HTR-8/SVneo (cell line): ENCODE results near the gene ZEB2.

Source experiments
- DNase-seq: peaks from one replicate; pipeline ENCODE4 v3.0.0; 2011; ENCODE audit warnings: low spot score, mixed read lengths; ENCODE audit not compliant: insufficient read length
- FAIRE-seq: peaks from 2 replicates; lab custom pipeline; 2011; peaks lifted over from hg19 to GRCh38; lab: Jason Lieb, UNC

The ZEB2 gene

DNA sequence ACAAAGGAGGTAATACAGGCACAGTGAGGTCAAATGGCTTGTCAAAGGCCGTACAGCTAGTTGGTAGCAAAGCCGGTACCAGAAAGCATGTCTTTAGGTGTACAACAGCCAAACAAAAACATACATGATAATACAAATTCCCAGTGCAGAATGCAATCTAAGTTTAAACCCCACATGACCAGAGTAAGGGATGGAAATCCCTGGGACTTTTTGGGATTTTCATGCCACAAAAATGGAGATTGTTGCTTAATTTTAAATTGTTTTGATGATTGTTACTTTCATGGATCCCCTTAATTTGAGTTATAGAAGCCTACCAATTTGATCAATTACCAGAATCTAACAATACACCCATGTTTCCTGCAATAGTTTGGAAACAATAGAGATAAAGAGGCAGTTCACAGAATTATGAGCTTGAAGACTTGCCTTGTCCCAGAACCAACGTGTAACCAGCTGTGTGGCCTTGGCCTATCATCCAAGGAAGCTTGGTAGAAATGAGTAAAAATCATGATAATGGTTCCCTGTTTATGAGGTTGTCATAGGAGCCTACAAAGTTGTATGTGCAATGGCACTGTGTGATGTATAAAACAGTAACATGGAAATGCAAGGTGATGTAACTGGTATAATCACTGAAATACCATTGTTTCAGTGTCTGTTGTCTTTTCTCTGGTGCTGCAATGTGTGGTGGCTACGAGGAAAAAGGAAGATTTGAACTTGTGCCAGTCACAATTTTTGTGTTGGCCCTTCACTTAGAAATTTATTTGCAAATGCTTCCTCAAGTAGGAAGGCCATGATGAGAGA is 85.3 kb downstream of the ZEB2 start:
- FAIRE-seq = no peak
- DNase-seq = no peak

DNA sequence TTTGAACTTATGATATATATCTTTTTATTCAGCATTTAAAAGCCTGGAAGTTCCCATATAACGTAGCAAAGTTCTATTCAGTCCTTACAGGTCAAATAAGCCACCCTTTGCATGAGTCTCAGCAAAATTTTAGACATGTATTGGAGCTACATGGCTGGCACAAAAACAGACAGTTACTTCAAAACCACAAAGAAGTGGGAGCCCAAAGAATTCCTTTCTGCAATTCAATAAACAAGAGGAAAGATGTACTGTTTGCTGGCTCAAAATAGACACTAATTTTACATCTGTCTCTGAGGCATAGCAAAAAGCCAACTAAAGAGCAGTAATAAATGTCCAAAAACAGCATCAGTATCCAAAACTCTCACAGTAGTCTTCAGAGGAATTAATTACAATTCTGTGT is 87.0 kb downstream of the ZEB2 start:
- FAIRE-seq (no peak), DNase-seq (no peak)

DNA sequence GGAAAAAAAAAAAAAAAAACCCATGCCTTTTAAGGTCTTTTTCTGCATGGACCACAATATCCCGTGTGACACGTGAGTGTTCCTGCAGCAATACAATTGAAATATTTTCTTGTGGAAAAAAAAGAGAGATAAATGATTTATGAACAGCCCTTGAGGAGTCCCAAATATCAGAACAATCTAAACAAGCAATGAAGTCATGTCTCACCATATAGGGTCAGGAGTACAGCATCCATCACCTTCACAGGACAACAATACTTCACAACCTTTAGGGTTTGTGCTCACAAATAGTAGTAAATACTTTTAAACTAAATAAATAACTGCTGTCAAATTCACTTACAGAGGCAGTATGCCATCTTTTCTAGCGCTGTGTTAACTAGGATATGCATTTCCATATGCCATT is 87.9 kb downstream of the ZEB2 start:
- FAIRE-seq = no peak
- no peak for DNase-seq

DNA sequence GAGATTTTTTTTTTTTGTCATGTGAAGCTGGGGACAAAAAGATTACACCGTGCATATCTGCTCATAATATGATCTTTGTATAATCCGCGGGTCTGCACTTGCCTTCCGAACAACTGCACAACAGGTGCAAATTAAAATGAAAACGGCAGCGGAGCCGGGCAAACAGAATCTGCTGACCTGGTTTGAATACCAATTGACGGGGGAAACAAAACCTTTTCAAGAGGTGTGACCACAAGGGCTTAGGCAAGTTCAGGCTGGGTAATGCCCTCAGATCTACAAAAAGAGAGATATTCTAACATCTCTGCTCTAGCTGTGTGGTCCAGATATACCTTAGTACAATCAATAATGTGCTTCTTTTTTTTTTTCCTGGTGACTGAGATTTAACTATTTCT is 88.5 kb downstream of the ZEB2 start:
- DNase-seq (no peak), FAIRE-seq (no peak)

DNA sequence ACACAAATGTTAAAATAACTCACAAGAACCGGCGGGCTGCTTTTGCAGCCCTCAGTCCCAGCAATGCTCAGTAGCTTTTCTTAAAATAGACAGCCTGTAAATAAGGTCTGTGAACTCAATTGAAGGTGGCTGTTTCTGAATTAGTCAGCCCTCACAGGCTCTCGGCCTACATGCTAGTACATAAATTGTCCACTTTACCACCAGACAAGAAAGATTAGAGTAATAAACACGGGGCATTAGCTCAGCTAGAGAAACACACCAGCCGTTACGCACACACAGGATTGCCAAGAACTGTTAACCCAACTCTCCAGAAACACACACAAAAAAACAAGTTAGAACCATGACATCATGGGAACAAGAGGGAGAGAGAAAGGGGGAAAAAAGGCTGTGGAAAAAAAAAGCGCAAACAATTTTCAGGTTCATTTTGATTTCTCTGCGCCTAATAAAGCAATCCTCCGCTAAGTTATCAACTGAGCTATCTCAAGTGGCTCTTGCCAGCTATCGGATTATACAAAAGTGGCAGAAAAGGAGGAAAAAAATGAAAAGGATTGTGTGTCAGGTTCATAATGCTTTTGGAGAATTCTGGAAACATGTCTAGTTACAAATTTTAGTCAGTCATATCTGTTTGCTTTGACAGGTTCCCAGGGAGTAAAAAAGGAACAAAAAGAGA is 89.1 kb downstream of the ZEB2 start:
- no peak for FAIRE-seq

DNA sequence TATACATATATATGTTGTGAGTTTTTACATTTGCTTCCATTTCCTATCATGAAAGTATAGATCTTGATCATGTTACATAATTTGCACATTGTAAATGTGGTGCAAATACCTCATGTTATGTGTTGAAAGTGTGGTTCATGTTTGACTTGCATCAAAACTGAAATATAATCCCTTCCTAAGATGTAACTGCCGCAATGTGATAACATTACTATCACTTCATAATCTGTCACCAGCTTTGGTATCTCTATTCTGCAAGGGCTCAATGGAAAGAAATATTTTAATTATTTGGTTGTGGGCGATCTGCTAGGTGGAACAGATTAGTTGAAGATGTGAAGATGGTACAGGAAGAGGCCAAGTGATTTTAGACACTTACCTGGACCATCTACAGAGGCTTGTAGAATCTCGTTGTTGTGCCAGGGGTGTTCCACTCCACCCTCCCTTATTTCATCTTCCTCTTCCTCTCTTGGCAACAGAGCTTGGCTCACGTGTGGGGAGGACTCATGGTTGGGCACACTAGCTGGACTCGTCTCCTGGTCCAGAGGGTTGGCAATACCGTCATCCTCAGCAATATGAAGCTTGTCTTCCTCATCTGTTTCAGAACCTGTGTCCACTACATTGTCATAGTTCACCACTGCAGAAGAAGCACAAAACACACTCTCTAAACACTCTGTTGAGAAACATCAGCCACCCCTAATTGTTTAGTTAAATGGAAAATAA is 90.4 kb downstream of the ZEB2 start:
- DNase-seq = no peak

More for the DNA sequence above, 89.1 kb downstream of the ZEB2 start:
- no peak for DNase-seq

DNA sequence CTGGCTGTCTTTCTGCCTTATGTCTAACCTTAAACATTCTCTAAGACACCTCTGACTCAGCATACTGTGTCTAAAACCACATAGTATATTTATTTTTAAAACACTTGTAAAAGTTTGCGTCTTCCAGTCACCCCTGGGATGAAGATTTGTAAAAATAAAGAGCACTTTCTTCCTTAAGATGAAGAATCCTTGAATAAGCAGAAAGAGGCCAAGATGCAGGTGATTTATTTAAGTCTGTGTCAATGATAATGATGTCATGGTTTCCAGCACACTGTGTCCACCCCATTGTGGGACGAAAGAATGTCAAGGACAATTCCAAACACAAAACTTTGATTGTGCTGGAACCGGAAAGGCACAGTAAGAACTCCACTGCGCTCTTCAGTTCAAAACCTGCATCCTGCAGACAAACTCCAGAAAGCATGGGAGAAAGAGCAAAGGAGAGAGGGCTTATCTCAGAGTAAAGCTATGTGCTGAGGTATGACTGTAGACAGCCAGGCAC is 92.9 kb downstream of the ZEB2 start:
- FAIRE-seq = no peak
- peak; percentile 8 for DNase-seq

More for the DNA sequence above, 90.4 kb downstream of the ZEB2 start:
- no peak for FAIRE-seq

DNA sequence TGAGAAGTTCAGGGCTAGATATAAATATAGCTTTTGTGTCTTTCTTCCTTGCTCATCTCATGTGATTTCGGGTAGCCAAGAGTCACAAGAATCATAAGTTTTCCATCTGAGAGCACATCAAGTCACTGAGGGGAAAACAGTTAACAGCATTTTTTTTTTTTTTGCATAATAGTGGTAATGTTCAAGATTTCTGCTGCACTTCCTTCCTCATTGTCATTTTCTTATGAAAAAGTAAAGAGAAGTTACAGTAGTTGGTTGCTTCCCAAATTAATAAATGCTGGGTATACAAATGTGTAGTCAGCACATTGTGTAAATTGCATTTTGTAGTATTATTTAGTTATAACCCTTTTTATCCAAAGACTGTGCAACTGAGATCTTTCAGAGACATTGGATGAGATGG is 93.6 kb downstream of the ZEB2 start:
- FAIRE-seq (no peak), DNase-seq (no peak)

DNA sequence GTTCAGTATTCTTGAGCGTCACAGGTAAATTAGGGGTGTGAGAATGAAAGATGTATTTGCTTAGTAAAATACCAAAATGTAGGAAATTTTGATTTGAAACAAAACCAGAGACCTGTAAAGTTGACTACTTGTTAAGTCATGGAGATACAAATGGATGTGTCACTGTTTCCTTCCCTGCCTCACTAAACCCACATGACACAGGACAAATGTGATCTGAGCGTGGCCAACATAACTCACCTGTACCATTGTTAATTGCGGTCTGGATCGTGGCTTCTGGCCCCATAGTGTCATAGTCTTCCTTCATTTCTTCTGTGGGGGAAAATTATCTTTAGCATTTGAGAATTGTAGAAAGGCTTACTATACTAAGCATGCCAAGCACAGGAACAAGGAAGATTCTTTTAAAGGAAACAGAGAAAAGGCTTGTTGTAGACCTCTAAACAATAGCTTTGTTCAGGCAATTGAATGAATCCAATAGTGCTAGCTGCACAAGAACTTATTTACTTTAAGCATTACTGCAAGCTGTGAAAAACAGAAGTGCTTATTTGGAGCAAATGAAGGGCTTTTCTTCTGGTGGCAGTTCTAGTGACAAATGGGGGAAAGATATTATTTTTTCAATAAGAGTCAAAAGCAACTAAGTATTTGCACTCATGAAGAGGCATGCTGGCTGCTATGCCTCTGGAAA is 95.2 kb downstream of the ZEB2 start:
- DNase-seq = no peak
- FAIRE-seq = no peak

DNA sequence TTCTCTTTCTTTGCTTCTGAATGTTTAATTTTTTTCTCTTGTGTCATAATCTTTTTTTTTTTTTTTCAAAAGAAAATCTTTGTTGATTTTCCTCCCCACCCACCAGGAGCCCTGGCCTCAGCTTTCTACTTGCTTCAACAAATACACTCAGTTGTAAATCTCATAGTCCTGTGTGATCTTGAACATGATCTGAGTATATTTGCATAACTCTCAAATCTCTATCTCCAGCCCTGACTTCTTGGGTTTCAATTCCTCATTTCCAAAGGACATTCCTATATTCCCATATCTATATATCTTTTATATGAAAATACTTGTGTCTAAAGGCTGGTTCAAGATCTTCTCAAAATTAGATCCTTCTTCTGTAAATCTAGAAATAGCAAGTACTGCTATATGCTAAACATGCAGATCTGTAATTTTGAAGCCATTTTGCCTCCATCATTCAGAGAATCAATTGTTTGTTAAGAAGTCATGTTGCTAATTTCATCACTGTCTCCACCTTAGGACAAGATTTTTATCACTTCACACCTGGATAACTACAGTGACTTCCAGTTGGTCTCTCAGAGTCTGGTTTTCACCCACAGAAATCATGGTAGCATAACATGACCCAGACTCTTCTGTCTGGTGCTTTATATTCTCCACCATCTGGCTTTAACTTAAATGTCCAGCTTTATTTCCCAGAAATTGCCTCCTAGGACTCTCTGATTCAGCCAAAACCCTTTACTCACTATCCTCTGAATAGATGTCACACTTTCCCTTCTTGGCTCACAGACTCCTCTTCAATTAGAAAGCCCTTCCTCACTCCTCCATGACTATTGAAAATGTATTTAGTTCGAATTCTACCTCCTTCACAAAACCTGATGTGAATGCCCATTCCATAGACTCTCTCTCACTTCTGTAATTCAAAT is 98.1 kb downstream of the ZEB2 start:
- no peak for DNase-seq
- no peak for FAIRE-seq

DNA sequence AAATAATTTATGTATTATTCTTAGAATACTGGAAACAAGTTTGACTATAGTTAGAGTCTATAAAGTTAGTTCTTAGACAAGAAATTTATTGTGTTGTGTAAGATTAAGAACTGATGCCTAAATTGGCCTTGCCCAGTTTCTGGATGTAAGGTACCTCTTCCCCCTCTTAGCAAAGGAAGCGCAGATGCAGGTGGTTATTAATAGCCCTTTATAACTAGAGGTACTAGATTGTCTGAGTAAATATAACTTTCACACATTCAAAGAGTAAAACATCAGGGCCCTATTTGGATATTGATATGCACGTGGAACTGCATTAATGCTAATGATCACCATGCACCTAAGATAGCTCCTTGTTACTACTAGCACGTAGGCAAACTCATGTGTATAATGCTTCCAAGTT is 100.7 kb downstream of the ZEB2 start:
- FAIRE-seq = no peak
- no peak for DNase-seq

DNA sequence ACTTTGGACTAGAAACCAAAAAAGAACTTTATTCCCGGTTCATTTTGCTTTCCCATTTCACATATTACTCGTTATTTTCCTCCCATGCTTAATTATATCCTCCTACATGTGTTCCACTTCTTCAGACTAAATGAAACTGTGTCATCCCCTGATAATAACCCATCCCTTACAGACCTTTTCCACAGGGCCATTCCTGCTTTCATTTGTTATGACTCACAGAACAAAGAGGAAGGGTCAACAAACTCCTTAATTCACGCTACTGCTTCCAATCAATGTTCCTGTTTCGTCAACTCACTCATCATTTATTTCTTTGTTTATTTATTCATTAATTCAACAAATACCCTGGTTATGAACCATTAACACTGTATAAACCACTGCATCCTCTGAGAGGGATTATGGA is 104.5 kb downstream of the ZEB2 start:
- DNase-seq = no peak
- no peak for FAIRE-seq

DNA sequence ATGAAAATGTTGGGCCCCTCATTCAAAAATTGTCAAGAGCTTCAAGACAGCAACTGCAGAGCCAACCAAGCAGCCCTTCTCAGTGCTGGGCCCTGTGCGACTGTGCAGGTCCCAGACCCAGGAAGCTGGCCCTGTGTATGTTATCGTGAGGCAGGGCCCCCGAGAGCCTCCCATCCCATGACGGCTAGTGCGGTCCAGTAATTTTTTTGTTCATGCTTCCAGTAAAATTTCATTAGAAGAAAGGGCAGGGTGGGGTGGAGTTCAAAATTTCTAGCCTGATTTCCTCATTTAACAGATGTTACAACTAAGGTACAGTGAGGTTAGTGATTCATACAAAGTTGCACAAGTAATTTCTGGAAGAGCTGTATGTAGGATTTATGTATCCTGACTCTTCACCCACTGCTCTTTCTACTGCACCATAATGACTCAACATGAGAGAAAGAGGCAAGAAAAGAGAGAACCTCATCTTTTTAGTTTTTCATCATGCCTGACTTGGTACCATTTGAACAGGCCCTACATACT is 105.5 kb downstream of the ZEB2 start:
- FAIRE-seq (no peak), DNase-seq (peak; percentile 40)

DNA sequence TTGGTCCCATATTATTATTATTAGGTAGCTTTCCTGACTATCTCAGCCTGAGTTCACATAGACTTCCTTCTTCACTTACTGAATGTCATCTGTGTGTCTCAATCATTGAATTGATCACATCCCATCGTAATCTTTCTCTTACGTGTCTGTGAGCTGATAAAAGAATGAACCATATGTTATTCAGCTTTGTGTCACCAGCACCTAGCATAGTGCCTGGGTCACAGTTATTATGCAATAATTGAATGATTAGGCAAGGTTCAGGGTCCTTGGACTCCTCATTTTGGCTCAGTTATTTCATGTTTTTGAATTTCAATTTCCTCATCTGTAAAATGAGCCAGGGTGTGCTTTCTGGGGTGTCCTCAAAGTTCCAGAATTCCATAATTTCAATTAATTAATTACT is 107.2 kb downstream of the ZEB2 start:
- FAIRE-seq = no peak
- no peak for DNase-seq

DNA sequence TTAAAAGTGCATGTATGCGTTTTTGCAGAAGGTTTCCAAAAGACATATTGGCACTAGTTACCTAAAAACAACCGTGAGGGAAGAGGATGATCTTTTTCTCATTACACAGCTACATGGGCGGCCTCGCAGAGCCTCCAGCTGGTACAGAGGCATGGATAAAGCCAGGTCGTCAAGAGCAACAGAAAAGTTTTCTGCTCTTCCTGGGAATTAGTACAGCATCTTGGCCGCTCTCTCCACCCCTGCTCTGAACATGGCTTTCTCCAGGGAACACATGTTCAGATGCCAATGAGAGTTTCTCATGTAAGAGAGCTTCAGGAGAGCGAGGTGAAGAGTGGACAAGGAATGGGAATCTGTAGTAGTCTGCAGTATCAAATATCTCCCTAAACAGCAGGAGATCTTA is 108.4 kb downstream of the ZEB2 start:
- no peak for FAIRE-seq

DNA sequence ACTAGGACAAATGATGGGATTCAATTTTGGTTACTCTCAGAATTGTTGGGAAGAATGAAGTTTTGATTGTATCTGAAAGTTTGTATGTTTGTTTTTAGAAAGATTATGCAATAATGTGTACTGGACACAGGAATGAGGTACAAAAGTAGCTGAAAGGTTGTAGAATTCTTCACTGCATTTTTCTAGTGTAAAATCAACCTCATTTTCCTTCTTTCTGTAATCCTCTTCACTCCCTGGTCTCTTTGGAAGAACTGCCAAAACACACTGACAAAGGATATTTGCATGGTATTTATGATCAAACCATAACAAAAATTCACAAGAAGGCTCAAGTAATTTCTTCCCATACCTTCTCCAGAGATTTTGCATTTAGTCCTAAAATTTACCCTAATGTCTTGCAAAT is 110.7 kb downstream of the ZEB2 start:
- FAIRE-seq (no peak), DNase-seq (no peak)

More for the DNA sequence above, 108.4 kb downstream of the ZEB2 start:
- no peak for DNase-seq

DNA sequence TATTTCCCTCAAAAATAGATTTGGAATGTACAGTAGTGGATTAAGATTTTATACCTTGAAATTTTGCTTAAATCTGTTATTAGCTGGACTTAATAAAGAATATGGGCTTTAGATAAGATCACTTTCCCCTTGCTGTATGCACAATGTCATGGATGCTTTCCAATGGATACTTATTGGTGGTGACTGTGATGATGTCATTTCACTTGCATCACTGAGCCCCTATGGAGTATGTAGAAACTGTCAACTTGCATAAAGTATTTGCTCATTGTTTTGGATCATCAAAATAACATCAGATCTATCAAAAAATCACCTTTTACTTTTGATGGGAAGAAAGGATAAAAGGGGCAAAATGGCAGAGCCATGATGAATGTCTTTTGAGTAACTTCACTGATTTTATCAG is 112.7 kb downstream of the ZEB2 start:
- FAIRE-seq = no peak
- no peak for DNase-seq

DNA sequence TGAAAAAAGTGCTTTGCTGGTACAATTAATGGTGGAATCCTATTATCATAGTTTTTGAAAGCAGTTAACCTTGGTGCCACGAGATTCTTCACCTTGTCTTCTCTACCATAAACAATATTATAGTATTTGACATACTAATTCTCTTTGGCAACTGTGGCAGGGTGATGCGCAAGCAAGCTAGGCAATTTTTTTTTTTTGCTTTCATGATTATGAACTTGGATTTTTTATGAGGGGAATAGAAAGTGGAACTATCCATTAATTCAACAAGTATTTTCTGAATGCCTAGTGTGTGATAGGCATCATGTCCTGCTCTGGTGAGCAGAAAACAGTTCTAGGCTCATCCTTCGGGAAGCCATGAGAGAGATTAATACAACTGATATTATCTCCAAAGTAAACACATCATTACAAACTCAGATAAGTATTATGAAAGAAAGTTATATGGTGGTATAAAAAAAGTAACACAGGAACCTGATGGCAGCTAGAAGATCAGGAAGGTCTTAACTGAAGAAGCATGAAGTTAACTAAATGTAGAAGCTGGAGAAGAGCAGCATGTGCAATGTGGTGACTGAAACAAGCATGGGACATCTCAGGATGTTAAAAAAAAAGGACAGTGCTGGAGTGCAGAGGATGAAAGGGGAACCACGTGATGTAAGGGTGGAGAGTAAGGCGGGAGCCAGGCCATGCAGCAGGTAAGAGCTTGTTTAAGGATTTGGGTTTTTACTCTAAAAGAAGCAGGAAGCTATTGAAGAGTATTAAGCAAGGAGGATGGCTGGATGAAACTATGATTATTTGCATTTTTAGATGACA is 113.7 kb downstream of the ZEB2 start:
- FAIRE-seq (no peak), DNase-seq (no peak)
